ENCODE data around the gene ABCF1. TPM values are rescaled to one million over a fixed set of nuclear protein-coding genes. Genes with fewer than 3 reads are reported as not detected.

The ABCF1 gene
- total RNA-seq, 1 donor from 2014 or later: 94.5 TPM

DNA sequence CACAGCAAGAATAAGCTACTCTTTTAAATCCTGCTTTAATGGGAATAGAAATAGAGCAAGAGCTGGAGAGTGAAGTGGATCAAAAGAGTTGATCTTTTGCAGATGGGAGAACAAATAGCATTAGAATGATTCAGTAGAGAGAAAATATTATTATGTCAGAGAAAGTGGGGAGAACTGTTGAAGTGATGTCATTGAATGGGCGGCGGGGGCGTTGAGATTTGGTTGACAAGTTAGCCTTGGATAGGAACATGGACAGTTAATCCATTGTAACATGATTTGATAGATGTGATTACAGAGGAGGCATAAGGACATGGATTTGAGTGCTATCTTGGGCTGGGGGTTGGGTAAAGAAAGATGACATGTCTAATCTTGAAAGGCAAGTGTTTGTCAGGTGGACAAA, 64.6 kb downstream of the ABCF1 start:
- CTCF ChIA-PET: no interaction called here

DNA sequence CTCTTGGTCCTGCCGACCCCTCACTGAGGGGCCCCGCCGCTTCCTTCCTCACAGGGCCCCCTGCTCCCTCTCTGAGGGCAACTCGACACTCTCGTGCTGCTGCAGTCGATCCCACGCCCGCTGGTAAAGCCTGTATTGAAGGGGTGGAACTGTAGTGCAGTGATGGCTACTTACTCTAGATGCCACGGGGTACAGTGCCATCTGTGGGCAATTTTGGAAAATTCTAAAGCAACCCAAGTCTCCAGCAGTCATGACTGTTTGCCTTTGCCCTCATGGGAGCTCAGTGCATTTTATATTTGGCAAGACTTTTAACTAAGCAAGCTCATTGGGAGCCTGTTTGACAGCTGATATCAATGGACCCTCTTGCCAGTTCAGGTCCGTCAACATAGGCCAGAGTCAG, 69.2 kb downstream of the ABCF1 start:
- Mint-ChIP-seq H3K27me3 (no peaks in the 10 kb centered on the region), H3K9me3 (no peaks in the 10 kb centered on the region), H3K4me1 (peaks cover 5% of the 10 kb centered on the region), H3K4me3 (no peak overlapping the region), H3K27ac (no peak overlapping the region), H3K36me3 (ENCODE audit: low read depth) (peaks cover 53% of the 10 kb centered on the region)
- TF ChIP-seq, protein P1, sequence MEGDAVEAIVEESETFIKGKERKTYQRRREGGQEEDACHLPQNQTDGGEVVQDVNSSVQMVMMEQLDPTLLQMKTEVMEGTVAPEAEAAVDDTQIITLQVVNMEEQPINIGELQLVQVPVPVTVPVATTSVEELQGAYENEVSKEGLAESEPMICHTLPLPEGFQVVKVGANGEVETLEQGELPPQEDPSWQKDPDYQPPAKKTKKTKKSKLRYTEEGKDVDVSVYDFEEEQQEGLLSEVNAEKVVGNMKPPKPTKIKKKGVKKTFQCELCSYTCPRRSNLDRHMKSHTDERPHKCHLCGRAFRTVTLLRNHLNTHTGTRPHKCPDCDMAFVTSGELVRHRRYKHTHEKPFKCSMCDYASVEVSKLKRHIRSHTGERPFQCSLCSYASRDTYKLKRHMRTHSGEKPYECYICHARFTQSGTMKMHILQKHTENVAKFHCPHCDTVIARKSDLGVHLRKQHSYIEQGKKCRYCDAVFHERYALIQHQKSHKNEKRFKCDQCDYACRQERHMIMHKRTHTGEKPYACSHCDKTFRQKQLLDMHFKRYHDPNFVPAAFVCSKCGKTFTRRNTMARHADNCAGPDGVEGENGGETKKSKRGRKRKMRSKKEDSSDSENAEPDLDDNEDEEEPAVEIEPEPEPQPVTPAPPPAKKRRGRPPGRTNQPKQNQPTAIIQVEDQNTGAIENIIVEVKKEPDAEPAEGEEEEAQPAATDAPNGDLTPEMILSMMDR (IDR thresholded peaks at IDR 0.05): no peak
- DNase-seq: no peak
- no peak for ATAC-seq (ENCODE audit: low read depth)
- POLR2A ChIA-PET: interaction anchor here (0.6 to 0.7 kb wide), 2 partner anchors 18 to 29 kb away, joined by 3 read pairs; no protein-coding TSS in a partner anchor
- intact Hi-C loops (cut with micrococcal nuclease): no loop called here
- CTCF ChIA-PET: interaction anchor here (0.9 kb wide), 1 partner anchor 90 kb away, joined by 3 read pairs; no protein-coding TSS in a partner anchor

More for the DNA sequence above, 64.6 kb downstream of the ABCF1 start:
- no peaks in the 10 kb centered on the region for H3K27me3 Mint-ChIP-seq
- H3K36me3 Mint-ChIP-seq (ENCODE audit: low read depth): peaks cover 38% of the 10 kb centered on the region
- no peak overlapping the region for H3K27ac Mint-ChIP-seq
- POLR2A ChIA-PET: no interaction called here
- H3K4me1 Mint-ChIP-seq: no peaks in the 10 kb centered on the region
- ATAC-seq (ENCODE audit: low read depth) (no peak), DNase-seq (no peak)
- no peak overlapping the region for H3K4me3 Mint-ChIP-seq
- TF ChIP-seq, protein P1 (IDR thresholded peaks at IDR 0.05): no peak
- H3K9me3 Mint-ChIP-seq: no peaks in the 10 kb centered on the region
- intact Hi-C loops (cut with micrococcal nuclease): no loop called here

DNA sequence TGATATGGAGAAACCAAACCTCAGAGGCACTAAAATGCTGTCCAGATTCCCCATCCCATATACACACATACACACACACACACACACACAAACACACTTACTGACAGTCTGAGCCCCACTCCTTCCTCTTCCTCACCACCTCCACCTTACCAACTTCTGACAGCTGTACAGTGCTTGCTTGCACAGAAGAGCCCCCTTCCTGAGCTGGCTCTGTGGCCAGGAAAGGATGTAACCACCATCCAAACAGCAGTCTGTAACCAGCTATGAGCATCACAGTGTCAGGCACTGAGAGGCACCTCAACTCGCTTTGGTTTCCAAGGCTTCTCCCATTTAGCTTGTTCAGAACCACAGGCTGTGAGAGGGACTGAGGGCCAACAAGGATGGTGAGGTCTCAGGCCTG, 69.8 kb downstream of the ABCF1 start:
- CTCF ChIA-PET: interaction anchor here (0.9 to 1.0 kb wide), 2 partner anchors 90 to 96 kb away, joined by 3 read pairs; no protein-coding TSS in a partner anchor
- DNase-seq (no peak), ATAC-seq (ENCODE audit: low read depth) (no peak)
- Mint-ChIP-seq H3K4me3 (no peak overlapping the region), H3K27ac (no peak overlapping the region), H3K9me3 (no peaks in the 10 kb centered on the region), H3K36me3 (ENCODE audit: low read depth) (peaks cover 53% of the 10 kb centered on the region), H3K27me3 (no peaks in the 10 kb centered on the region), H3K4me1 (peaks cover 11% of the 10 kb centered on the region)
- POLR2A ChIA-PET: interaction anchor here (0.6 to 1.9 kb wide), 4 partner anchors 23 to 101 kb away, joined by 3 to 4 read pairs (median 4); partner anchors contain the start of genes FLOT1, MRPS18B and PPP1R10
- intact Hi-C loops (cut with micrococcal nuclease): no loop called here
- TF ChIP-seq, protein P1 (IDR thresholded peaks at IDR 0.05): no peak

Other genes starting within 250 kb of the ABCF1 start
- 21.6 and 22.0 TPM in 2 replicates for gene TRIM39, start 244.5 kb upstream of the ABCF1 start, total RNA-seq
- gene RPP21, start 226.3 kb upstream of the ABCF1 start, total RNA-seq: 38.1 and 46.8 TPM in 2 replicates
- 737 and 740 TPM in 2 replicates for gene HLA-E, start 81.9 kb upstream of the ABCF1 start, total RNA-seq
- 67.2 and 67.4 TPM in 2 replicates for gene GNL1, start 15.0 kb upstream of the ABCF1 start, total RNA-seq
- gene PRR3, start 14.1 kb upstream of the ABCF1 start, total RNA-seq: 24.1 and 29.5 TPM in 2 replicates
- gene PPP1R10, start 45.8 kb downstream of the ABCF1 start, total RNA-seq: 85.6 and 112 TPM in 2 replicates
- gene MRPS18B, start 46.4 kb downstream of the ABCF1 start, total RNA-seq: 57.7 and 61.2 TPM in 2 replicates
- gene ATAT1, start 55.4 kb downstream of the ABCF1 start, total RNA-seq: 6.9 and 10.3 TPM in 2 replicates
- gene C6orf136, start 75.7 kb downstream of the ABCF1 start, total RNA-seq: 21.6 and 35.6 TPM in 2 replicates
- gene DHX16, start 101.6 kb downstream of the ABCF1 start, total RNA-seq: 42.3 and 50.4 TPM in 2 replicates
- gene PPP1R18, start 115.2 kb downstream of the ABCF1 start, total RNA-seq: 96.8 and 104 TPM in 2 replicates
- 17.4 and 17.8 TPM in 2 replicates for gene NRM, start 119.5 kb downstream of the ABCF1 start, total RNA-seq
- gene MDC1, start 145.8 kb downstream of the ABCF1 start, total RNA-seq: 62.4 and 65.6 TPM in 2 replicates
- gene TUBB, start 148.9 kb downstream of the ABCF1 start, total RNA-seq: 700 and 725 TPM in 2 replicates
- gene FLOT1, start 171.2 kb downstream of the ABCF1 start, total RNA-seq: 49.1 and 52.0 TPM in 2 replicates
- 3.0 and 3.3 TPM in 2 replicates for gene IER3, start 173.1 kb downstream of the ABCF1 start, total RNA-seq